Stimulated activated CD8-positive, alpha-beta memory T cell treated with anti-CD3 and anti-CD28 coated beads, Interleukin-12 subunit alpha, Interleukin-12 subunit beta, amount 100 ng/mL, for 1 hour (primary cell): ENCODE results near the gene C11orf71.

Experiments
- DNase-seq: peaks from one replicate; pipeline ENCODE4 v3.0.0-alpha.2; 2020; ENCODE audit warnings: low read depth

Gene C11orf71

DNA sequence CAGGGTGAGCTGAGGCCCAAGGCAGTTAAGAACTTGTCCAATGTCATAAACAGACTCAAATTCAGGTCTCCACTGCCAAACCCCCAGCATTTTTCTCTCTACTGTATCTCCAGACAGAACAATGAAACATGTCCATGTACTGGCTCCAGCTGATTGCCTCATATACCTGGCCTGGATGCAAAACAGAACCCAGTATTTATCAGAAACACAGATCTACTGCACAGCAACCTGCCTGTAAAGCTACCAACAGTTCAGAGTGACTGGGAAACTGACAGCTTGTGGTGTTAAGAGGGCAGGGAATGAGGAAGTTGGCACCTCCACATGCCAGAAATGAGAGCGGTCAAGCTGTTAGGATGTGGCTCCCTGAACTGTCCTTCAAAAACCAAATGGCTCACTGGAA lies 41.6 kb downstream of the C11orf71 start:
- DNase-seq, result no peak

DNA sequence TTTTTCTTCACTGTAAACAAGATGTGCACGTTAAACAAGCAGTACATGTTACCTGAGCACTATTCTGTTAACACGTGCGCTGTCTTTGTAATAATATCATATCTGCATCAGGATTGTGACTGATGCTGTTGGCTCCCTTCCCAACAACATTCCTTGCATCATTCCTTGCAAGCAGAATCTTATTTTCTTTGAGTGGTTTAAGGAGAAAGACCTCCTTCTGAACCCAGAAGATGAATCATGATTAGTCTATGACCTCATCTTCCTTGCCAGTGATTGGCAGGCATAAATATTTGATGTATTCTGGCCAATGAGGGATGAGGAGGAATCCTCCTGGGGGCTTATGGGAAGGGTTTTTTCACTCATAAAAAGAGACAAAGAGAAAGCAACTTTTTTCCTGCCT lies 46.2 kb downstream of the C11orf71 start:
- no peak for DNase-seq

DNA sequence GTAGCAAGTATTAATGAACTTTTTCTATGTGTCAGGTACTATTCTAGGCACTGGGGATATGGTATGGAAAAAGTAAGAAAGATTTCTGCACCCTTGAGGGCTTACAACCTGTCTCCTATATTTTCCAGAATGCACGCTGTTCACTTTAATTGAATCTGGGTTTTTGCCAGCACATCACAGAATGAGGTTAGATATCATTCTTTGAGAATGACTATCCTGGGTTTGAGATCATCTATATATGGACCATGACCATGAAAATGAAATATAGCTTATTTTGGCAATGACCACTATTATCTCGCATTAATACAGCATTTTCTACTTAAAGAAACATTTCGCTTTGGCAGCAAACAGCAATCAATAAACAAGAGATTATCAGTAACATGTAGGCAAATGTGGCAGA lies 46.9 kb downstream of the C11orf71 start:
- DNase-seq, result no peak

DNA sequence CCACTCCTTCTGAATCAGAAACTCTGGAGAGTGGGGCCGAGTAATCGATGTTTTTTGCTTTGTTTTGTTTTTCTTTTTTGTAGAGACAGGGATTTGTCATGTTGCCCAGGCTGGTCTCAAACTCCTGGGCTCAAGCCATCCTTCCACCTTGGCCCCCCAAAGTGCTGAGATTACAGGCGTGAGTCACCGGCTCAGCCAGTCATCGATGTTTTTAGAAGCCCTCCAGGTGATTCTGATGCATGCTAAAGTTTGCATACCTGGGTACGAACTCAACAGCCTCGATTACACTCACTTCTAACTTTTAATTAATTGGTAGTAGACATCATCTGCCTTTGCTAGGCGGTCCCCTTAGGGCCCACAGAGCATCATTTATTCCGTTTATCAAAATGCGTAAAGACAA lies 50.3 kb downstream of the C11orf71 start:
- no peak for DNase-seq
